HG03095 (cell line): ENCODE measurements around the gene CLIC4.
"Not testable (repeated sequence)": the region's sequence is repeated elsewhere in the genome, so short reads cannot be mapped to it uniquely, and the experiment has no call there.

Experiments
- ATAC-seq: cut with Tn5 transposase; IDR thresholded peaks from one replicate; pipeline ENCODE4 v1.9.1; 2021; ENCODE audit warnings: moderate library complexity; ENCODE audit not compliant: unreplicated experiment

Gene CLIC4

DNA sequence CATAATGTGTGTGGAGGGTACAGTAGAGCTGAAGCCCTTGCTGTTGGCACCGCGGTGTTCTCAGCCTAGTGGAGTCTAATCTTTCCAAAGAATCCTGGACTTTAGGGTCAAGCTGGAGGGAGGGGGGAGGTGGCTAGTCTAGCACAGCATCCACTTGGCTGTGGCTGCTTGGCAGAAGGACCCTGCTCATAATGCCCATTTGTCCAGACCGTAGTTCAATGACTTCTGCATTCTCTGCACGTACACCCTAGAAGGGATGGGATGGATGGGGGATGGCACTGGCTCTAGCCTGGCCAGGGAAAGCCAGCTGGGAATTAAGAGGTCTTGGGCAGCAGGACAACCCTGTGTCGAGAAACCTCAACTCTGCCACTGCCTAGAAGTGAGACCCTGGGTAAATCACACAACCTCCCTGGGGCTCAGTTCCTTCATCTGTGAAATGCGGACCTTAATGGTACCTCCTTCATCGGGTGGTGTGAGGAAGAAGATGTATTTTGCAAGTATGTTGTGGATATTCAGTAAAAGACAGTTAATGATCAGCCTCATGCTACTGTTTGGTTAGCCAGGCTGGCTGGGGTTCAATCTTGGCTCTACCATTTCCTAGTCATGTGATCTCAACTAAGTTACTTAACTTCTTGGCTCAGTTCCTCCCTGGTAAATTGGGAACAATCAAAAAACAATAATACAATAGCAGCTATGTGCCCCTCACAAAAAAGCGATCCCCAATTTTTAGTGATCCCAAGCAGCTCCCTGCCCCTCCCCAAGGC lies 27.2 kb upstream of the CLIC4 start:
- no peak for ATAC-seq

DNA sequence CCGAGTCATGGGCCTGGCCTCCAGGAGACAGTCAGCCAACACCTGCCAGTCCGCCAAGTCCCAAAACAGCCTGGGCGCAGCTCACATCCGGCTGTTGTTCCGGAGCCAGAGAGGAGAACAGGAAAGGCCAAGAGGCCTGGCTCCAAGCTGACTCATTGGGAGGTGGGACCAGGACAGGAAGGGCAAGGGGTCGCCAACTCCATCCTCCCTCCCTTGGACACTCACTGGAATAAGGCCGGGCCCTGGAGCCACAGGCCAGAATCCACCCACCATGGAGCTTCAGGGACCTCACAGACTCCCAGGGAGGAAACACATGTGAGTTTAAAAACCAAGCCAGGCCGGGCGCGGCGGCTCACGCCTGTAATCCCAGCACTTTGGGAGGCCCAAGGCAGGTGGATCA lies 25.1 kb upstream of the CLIC4 start:
- ATAC-seq: no peak

DNA sequence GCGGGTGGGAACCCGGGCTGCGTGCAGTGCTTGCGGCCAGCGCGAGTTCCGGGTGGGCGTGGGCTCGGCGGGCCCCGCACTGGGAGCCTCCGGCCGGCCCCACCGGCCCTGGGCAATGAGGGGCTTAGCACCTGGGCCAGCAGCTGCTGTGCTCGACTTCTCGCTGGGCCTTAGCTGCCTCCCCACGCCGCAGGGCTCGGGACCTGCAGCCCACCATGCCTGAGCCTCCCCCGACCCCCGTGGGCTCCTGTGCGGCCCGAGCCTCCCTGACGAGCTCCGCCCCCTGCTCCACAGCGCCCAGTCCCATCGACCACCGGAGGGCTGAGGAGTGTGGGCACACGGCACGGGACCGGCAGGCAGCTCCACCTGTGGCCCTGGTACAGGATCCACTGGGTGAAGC lies 23.7 kb upstream of the CLIC4 start:
- ATAC-seq: no peak

DNA sequence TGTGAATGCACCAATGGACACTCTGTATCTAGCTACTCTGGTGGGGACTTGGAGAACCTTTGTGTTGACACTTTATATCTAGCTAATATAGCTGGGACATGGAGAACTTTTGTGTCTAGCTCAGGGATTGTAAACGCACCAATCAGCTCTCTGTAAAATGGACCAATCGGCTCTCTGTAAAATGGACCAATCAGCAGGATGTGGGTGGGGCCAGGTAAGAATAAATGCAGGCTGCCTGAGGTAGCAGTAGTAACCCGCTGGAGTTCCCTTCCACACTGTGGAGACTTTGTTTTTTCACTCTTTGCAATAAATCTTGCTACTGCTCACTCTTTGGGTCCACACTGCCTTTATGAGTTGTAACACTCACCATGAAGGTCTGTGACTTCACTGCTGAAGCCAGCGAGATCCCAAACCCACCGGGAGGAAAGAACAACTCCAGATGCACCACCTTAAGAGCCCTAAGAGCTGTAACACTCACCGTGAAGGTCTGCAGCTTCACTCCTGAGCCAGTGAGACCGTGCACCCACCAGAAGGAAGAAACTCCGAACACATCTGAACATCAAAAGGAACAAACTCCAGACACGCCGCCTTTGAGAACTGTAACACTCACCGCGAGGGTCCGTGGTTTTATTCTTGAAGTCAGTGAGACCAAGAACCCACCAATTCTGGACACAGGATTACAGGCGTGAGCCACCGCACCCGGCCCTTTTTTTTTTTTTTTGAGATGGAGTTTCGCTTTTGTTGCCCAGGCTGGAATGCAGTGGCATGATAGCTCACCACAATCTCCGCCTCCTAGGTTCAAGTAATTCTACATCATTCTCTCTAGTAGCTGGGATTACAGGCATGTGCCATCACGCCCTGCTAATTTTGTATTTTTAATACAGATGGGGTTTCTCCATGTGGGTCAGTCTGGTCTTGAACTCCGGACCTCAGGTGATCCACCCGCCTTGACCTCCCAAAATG lies 22.9 kb upstream of the CLIC4 start:
- not testable (repeated sequence) for ATAC-seq

DNA sequence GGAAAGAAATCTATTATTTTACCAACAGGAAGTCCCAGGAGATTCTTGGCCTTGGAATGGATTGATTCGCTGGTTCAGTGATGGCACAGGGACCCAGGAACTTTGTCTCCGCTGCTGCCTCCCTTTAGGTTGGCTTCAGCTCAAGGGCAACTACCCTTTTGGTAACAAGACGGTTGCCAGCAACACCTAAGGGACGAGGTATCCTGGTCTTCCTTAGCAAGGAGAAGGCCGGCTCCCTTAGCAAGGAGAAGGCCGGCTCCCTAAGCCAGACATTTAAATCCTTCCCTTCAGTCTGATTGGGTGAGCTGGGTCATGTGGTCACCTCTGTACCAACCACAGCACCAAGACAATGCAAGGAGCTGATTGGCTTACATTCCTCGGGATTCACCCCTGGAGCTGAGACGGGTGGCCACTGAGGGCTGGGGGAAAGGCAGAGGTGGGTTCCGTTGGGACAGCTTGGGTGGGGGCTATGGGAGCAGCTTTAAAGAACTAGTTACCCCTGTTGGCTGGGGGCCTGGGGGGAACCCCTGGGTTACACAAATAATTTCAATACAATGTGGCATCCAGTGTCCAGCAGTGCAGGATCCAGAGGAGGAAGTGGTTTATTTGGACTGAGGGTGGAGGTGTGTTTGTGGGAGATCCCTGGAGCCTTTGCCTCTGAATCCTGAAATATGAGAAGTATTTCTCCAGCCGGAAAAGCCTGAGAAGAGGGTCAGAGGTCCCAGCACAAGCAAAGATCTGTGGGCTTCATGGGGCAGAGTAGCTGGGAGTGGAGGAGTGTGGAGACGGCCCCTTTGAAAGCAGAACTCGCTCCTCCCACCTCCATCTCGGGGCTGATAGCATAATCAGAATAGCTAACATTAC lies 20.7 kb upstream of the CLIC4 start:
- no peak for ATAC-seq

DNA sequence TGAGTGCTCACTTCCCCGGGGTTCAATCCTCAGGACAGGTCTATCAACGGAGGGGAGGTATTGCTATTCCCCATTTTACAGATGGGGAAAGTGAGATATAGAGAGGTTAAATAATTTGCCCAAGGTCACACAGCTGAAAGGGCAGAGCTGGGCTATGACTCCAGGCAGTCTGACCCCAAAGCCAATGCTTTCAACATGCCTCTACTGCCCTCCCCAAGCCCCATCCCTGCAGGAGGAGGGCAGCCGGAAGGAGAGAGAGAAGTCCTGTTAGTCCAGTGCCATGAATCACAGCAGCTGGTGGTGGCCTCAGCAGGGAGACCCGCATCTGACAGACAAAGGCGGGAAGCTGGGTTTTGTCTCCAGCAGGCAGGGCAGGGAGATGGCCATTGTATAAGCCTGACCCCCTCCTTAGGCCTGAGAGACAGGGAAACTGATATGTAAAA lies 20.0 kb upstream of the CLIC4 start:
- ATAC-seq: no peak

DNA sequence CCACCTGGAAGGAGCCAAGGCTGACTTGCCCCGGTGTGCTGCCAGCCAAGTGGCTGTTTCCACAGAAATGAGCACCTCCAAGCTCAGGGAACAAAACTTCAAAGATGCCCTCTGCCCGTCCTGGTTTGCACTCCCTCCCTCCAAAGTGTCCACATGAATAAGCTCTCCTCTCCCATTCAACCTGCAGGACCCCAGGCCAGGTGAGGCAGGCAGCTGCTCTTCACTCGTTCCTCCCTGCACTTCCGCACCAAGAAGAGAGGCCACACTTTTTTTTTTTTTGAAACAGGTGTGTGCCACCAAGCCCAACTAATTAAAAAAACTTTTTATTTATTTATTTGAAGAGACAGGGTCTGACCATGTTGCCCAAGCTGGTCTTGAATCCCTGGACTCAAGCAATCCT lies 18.5 kb upstream of the CLIC4 start:
- no peak for ATAC-seq

DNA sequence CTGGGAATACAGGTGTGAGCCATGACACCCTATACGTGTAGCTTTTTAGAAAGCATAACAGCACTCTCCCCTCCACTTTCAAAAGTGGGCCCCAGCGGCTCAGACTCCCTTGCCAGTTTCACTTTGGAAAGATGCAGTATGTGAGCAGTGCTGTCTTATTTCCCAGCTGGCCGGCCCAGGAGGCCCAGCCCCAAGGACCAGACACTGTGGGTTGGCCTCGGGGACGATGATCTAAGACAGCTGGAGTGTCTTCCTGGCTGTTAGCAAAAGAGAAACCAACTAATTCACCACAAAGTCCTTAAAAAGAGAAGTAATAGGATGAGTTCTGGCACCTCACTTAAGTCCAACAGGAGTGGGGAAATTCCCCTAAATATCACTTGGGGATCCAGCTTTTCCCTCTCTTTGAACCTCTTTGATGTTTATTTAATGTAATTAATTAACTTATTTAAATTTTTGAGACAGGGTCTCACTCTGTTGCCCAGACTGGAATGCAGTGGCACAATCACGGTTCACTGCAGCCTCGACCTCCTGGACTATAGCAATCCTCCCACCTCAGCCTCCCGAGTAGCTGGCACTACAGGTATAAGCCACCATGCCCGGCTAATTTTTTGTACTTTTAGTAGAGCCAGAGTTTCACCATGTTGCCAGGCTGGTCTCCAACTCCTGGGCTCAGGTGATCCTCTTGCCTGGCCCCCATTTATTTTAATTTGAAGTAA lies 17.6 kb upstream of the CLIC4 start:
- peak; percentile 81 for ATAC-seq

DNA sequence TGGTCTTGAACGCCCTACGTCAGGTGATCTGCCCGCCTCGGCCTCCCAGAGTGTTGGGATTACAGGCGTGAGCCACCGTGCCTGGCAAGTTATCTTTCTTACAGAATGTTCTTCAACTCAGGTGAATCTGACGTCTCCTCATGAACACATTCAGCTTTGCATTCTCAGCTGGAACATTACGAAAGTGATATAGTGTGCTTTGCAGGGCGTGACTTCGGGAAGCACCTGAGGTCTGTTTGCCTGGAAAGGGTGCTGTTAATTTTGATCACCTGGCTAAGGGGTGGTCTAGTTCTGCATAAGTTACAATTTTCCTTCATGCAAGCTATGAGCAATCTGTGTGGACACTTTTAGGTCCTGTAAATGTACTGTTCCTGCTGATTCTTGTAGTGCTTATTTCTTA lies 16.3 kb upstream of the CLIC4 start:
- no peak for ATAC-seq

DNA sequence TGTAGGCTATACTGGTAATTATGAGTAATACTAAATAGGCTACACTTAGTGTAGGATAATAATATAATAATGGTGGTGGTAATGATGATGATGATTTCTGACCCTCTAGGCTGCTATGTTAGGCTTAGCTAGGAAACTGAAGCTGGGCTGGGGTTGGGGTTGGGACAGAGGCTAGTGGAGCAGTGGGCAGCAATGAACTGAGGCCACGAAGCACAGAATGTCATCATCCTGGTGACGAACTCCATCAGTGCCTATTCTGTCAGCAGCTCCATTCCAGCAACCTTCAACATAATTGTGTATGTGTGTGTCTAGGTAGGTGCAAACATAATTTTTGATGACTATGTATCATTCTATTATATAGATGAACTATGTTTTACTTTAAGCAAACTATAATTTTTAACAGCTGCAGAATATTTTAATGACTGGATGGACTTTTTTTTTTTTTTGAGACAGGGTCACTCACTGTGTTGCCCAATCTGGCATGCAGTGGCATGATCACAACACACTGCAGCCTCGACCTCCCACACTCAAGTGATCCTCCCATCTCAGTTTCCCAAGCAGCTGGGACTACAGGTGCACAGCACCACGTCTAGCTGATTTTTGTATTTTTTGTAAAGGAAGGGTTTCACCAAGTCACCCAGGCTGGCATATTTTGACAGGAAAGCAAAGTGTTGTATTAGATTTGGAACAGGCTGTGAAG lies 12.9 kb upstream of the CLIC4 start:
- ATAC-seq: no peak

DNA sequence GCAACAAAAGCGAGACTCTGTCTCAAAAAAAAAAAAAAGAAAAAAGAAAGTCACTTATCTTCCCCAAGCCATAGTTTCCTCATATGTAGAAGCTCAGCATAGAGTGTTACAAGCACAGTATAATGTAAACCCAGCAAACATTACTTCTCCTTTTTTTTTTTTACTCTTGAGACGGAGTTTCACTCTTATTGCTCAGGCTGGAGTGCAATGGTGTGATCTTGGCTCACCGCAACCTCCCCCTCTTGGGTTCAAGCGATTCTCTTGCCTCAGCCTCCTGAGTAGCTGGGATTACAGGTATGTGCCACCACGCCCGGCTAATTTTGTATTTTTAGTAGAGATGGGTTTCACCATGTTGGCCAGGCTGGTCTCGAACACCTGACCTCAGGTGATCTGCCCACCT lies 11.9 kb upstream of the CLIC4 start:
- peak; percentile 50 for ATAC-seq

DNA sequence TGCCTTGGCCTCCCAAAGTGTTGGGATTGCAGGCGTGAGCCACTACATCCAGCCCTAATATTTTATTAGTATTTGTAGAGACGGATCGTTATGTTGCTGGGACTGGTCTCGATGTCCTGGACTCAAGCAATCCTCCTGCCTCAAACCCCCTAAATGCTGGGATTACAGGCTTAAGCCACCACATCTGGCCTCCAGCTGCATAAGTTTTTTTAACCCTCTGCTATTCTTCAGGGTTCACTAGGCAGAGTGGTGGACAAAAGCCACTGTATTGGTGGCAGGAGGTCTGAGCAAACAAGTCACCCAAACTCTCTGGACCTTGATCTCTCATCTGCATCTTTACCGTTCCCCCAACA lies 10.1 kb upstream of the CLIC4 start:
- ATAC-seq: no peak

DNA sequence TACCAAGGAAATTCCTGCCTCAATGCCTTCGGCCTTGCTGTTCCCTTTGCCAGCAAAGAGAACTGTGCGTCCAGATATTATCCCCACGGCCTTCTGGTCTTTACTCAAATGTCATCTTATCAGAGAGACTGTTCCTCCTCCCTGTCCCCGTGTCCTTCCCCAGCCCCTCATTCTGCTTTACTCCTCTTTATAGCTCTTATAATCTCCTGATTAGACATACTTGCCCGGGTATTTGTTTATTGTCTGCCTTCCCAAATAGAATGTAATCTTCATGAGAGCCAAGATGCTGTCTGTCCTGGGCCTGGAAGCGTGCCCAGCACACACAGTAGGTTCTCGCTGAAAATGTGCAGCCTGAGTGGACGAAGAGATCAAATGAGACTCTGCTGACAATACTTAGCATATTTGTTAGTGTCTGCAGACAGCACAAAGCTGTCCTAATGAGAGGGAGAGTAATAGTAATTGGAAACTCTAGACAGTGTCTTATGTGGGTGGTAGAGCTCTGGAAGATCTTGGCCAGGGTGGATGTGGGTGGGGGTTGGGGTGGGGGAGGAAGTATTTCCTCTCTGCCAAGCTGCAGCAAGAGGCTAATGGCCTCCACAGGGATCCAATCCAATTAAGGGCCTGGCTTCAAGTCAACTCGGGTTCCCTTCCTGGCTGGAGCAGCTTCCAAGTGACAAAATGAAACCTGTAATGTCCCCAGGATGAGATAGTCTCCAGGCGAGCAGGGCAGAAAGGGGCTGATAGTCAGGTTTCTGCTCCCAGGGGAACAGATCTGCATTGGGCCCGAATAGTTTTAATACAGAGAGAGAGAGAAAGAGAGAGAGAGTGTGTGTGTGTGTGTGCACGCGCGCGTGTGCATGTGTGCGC lies 9.5 kb upstream of the CLIC4 start:
- ATAC-seq: no peak

DNA sequence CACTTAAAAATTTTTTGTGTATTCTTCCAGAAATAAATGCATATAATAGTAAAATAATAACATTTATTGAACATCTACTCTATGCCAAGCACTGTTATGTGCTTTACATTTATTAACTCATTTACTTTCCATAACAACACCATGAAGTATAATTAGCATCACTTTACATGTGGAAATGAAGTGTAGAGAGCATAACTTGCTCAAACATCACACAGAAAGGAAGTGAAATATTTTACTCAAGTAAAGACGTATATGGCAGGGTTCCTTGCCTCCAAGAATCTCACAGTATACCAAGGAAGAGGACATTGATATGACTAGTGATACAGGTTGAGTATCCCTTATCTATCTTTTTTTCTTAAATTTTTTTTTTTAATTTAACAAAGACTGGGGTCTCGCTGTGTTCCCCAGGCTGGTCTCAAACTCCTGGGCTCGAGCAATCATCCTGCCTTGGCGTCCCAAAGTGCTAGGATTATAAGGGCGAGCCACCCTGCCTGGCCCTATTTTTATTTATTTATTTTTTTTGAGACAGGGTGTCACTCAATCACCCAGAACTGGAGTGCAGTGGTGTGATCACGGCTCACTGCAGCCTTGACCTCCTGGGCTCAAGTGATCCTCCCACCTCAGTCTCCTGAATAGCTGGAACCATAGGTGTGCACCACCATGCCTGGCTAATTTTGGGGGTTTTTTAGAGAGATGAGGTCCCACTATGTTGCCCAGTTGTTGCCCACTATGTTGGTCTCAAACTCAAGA lies 7.7 kb upstream of the CLIC4 start:
- ATAC-seq: no peak

DNA sequence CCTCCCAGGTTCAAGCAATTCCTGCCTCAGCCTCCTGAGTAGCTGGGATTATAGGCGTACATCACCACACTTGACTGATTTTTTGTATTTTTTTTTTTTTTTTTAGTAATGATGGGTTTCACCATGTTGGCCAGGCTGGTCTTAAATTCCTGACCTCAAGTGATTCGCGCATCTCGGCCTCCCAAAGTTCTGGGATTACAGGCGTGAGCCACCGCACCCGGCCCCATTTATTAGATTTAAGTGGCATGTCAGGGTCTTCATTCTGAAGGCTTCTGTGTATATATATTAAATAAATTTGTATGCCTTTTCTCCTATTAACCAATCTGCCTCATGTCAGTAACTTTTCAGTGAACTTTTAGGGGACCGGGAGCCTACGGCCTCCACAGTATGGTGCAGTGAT lies 6.0 kb upstream of the CLIC4 start:
- ATAC-seq: no peak

DNA sequence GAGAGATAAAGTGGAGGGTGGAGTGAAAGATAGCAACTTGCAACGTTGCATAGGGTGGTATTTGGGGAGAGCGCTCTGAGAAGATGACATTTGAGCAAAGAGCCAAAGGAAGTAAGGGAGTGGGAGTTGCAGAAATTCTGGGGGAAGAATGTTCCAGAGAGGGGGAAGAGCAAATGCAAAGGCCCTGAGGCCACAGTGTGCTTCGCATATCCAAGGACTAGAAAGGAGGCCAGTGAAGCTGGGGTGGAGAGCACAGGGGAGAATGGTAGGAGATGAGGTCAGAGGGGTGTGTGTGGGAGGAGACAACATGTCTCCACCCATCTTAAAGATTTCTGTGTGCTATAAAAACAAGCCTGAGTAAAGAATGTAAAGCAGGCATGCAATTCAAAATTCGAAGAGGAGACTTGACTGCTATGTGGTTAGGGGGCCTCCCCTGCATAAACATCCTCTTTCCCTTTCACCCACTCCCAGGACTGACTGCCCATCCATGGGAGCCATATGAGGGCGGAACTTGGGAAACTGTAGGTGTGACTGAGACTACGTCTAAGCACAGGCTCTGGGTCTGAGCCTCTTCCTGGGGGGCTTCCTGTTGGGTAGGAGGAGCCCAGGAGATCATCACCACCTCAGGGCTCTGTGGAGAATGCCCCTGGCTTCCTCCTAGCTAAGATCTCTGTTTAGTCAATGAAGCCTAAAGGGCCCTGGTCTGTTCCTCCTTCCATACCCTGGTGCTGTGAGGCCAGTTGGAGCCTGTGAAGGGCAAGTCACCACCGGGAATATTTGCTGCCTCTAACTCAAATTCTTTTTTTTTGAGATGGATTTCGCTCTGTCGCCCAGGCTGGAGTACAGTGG lies 2.9 kb upstream of the CLIC4 start:
- no peak for ATAC-seq

DNA sequence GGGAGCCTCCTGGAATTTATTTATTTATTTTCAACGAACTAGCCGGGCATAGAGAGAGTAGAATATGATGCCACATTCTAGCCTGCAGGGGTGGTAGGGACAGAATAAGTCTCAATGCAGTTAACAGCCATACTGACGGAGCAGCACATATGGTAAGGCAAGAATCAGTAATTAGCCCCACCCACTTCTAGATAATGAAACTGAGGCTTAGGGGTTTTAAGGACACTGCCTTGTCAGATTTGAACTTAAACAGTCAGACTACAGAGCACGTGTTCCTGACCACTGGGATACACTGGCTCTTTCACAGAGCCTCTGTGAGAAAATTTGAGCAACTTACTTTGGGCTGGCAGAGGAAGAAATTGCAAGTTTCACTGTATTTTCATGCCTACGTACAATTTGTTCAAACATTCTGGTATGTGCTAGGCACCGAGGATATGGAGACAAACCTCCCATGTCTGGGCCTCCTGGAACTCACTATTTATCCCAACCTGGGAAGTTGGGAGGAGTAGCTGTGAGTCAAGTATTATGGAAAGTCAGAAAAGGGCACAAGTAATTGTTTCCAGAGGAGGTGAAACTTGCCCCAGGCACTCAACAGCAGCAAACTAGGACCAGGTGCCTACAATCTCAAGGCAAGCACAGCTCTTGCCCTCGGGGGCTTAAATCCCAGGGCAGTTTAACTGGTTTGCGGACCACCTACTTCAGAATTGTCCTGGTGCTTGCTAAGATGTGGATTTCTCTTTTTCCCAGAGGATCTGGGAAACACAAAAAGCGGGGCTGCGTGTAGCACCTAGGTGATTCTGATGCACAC lies 1.6 kb upstream of the CLIC4 start:
- no peak for ATAC-seq
